NK-92 treated with Interleukin-12 subunit alpha and Interleukin-12 subunit beta, amount 100 ng/mL, for 24 hours (cell line): ENCODE data around the gene TCF23.
"Not testable (repeated sequence)": the region's sequence is repeated elsewhere in the genome, so short reads cannot be mapped to it uniquely, and the experiment has no call there.

Experiments used
- DNase-seq: peaks from one replicate; lab custom pipeline; 2025; lab: John Stamatoyannopoulos, UW

Gene TCF23

DNA sequence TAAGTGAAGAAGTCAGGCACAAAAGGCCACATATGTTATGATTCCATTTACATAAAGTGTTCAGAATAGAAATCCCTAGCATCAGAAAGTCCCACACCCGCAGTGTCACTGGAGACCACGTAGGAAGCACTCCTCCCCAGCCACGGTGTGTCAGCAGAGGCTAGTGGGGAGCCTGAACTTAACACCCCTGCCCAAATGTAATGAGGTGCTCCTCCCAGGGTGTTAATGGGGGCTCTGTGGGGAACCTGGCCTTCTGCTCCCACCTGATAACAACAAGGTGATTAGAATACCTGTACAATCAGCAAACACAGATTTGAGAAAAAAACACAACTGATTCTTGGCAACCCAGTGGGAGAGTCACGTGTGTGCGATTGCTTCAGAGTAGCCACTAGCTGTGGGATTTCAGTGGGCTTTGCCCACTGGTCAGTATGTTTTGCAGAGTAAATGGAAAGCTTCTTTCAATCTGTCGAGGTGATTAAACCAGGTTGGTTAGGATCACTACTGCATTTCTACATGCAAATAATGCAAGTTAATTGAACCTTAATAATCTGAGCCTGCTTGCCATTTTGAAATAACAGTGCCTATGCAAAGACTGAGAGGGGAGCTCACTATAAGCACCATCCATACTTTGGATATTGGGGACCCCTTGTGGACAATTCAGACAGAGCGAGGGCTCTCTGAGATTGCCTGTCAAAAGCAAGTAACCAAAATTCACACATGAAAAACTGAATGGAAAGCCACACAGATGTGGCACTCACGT, 42.4 kb downstream of the TCF23 start:
- no peak for DNase-seq

DNA sequence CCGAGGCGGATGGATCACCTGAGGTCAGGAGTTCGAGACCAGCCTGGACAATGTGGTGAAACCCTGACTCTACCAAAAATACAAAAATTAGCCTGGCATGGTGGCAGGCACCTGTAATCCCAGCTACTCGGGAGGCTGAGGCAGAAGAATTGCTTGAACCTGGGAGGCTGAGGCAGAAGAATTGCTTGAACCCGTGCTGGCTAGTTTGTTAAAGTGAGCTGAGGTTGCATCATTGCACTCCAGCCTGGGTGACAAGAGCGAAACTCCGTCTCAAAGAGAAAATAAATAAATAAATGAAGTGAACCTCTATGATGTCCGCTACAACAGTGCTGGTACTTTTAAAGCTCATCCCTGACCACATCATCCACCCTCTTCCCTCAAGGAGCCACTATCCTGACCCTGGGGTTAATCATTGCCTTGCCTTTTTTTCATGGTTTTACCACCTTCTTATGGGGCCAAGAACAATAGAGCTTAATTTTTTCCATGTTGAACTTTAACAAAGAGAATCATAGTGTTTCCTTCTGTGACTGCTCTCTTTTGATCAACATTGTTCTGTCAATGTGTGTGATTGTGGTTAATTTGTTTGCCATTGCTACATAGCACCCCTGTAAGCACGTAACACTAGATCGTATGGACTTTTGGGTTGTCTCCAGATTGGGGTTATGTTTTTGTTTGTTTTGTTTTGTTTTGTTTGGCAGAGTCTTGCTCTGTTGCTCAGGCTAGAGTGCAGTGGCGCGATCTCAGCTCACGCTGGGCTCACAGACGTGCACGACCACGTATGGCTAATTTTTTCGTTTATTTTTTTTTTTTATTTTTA, 45.9 kb downstream of the TCF23 start:
- DNase-seq, result no peak

DNA sequence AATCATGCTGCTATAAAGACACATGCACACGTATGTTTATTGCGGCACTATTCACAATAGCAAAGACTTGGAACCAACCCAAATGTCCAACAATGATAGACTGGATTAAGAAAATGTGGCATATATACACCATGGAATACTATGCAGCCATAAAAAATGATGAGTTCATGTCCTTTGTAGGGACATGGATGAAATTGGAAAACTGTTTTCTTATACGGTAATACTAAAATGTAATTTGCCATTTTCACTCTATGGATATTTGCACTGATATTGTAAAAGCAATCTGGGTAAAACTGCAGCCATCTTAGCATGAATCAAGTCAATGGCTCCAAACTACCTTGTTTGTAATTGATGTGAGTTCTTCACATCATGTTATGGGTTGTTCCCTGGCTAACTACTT, 47.0 kb downstream of the TCF23 start:
- DNase-seq, result not testable (repeated sequence)

DNA sequence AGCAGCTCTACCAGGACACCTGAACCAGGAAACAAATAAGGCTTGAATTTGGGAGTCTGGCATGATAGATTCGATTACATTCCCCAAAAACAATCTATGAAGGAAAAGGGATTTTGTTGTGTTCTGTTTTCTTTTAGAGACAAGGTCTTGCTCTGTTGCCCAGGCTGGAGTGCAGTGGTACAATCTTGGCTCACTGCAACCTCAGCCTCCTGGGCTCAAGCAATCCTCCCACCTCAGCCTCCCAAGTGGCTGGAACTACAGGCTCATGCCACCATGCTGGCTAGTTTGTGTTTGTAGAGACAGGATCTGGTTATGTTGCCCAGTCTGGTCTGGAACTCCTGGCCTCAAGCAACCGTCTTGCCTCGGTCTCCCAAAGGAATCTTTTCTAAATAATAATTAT, 49.3 kb downstream of the TCF23 start:
- not testable (repeated sequence) for DNase-seq

DNA sequence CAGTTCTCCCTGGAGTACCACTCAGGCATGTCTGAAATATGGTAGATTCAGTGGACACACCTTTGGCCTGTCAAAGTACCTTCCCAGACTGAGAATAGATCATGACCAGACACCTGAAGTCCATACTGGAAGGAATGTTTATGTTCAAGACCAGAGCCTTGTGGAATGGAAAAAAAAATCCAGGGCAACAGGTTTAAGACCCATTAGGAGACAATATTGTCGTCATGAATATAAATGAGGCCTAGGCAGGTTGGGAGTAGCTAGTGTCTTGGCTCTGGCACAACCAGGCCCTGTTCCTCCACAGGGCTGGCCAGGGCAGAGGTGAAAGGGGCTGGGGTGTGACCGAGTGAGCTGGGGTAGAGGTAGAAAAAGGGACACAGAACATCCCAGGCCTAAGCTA, 49.8 kb downstream of the TCF23 start:
- DNase-seq, result no peak

DNA sequence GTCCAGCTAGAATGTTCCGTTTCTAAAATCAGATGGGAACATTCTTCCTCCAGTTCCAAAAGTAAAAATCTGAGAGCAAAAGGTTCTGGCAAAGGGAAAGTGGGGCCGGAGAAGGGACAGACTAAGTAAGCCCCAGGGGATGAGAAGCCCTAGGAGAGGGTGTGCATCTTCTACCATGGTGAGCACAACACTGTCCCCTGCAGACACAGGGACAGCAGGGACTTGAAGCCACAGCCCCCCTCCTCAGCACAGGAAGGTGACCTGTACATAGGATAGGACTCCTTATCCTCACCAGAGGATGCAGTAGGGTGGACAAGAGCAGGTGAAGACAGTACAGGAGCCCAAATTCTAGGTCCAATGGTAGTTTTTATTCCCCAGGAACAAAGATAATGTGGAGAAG, 50.4 kb downstream of the TCF23 start:
- no peak for DNase-seq

DNA sequence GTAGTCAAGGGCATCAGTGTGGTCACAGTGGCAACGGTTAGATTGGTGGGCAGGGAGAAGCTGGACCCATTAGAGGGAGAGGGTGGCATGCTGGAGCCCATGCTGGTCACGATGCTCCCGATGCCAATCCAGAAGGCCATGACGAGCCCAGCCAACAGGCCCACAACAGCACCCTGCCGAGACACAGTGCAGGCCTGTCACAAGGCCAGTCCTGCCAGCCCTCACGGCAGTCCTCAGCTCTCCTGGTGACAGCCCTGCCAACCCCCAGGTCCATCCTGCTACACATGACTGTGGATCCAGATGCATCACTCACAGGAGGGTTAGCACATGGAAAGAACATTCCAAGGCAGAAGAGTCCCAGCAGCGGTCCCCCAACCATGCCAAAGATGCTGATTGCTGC, 52.9 kb downstream of the TCF23 start:
- DNase-seq, result no peak

DNA sequence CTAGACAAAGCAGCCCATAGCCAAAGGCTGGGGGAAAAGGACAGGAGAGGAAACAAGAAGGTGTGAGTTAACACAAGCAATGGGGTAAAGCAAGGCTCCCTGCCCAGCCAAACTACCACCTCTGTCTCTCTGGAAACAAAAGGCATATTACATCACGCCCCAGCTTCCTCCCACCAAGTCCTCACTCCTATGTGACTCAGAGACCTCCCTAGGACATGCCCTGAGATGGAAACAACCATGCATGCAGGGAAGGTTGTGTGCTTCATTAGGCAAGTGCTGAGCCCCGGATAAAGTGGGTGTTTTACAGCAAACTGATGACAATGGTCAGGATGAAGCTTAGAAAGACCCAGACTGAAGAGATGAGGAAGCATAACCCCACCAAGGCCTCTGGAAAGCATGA, 54.0 kb downstream of the TCF23 start:
- DNase-seq, result no peak

DNA sequence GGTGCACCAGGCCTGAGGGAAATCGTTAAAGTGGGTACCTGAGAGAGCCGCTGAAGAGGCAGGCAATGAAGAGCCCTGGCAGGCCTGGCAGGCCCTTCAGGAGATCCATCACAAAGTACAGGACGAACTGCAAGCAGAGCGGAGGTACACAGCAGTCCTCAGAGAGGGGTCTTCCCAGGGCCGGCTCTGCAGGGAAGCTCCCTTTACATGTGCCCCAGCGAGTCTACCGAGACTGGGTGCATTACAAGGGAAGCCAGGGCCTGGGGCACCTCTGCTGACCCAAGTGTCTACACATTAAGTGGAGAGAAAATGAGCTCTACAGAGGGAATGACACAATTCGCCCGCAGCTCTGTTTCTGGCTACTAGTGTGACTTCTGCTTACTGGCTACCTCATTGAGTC, 54.9 kb downstream of the TCF23 start:
- DNase-seq, result no peak

DNA sequence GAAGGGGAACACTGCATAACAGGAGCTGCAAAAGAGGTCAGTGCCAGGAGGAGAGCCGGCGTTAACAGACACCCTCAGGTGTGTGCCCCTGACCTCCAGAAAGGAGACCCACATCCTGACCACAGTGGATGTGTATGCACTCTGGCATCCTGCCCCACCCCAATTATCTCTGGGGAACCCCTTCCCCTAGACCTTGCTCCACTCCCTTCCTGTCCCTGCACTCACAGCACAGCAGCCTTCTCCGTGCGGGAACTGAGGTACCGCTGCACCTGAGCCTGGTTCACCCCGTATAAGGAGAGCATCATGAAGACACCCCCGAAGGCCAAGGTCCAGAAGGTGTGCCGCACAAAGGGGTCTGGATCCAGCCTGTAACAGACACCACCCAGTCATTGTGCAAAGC, 55.8 kb downstream of the TCF23 start:
- DNase-seq, result no peak

DNA sequence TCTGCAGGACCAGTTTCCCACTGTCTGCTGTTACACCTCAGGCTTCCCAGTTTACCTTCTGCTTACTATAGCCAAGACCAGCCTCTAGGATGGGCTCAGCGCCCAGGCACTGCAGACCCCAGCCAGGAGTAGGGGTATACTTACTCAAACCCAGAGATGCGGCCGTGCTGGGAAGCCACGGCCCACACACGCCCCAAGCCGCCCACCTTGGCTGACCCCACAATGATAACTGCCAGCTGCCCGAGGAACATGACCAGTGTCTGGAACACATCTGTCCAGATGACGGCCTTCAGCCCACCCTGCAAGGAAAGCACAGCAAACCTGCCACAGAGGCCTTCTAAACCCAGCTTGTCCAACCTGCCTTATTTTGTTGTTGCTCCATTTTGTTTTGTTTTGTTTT, 56.4 kb downstream of the TCF23 start:
- DNase-seq, result no peak

DNA sequence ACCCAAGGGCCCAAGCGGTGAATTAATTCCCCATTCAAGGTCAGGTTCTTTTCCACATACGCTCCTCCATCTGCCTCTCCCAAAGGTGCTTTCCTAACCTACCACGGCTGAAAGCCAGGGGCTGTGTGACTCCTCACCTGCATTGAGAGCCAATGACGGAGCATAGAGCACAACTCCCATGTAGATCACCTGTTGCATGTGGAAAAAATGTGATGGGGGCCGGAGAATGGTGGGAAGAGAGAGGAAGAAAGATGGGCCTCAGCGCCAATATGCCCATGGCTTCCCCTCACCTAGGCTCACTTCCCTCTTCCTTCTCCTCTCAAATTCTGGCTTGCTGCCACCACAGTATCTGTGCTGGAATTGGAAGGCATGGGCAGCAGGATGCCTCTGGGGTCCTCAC, 57.5 kb downstream of the TCF23 start:
- DNase-seq, result no peak
